PC-3 (cell line): ENCODE data around the gene ATP10B.

ENCODE experiments used
- EZH2 ChIP-seq: fragments of 300-600 bp; sonication (generic); IDR thresholded peaks from one replicate; pipeline ENCODE4 v1.6.1; 2017; ENCODE audit warnings: antibody characterized with exemption, mild to moderate bottlenecking, low read length; ENCODE audit not compliant: unreplicated experiment
- TF ChIP-seq, protein P1 (sequence below): fragments of 300-600 bp; sonication (generic); conservative IDR thresholded peaks from 2 replicates; pipeline ENCODE4 v1.5.1; 2017; ENCODE audit warnings: antibody characterized with exemption, low read depth, mild to moderate bottlenecking, low read length

DNA sequence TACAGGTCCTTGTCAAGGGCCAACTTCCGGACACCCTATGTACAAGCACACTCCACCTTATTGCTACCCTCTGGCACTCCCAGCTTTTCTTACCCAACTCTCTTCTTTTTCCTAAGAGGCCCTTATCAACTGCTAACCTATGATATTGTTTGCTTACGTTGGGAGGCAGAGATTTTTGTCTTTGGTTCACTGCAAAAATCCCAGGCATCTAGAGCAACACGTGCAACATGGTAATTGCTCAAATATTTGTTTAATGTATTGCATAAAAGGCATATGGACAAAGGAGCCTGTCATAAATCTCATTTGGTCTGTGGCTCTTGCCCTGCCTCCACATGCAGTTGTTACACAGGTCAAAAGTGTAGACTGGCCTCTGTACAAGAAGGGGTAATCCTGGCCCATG is 35.8 kb upstream of the ATP10B start:
- TF ChIP-seq, protein P1, sequence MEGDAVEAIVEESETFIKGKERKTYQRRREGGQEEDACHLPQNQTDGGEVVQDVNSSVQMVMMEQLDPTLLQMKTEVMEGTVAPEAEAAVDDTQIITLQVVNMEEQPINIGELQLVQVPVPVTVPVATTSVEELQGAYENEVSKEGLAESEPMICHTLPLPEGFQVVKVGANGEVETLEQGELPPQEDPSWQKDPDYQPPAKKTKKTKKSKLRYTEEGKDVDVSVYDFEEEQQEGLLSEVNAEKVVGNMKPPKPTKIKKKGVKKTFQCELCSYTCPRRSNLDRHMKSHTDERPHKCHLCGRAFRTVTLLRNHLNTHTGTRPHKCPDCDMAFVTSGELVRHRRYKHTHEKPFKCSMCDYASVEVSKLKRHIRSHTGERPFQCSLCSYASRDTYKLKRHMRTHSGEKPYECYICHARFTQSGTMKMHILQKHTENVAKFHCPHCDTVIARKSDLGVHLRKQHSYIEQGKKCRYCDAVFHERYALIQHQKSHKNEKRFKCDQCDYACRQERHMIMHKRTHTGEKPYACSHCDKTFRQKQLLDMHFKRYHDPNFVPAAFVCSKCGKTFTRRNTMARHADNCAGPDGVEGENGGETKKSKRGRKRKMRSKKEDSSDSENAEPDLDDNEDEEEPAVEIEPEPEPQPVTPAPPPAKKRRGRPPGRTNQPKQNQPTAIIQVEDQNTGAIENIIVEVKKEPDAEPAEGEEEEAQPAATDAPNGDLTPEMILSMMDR, result no peak
- no peak for TF ChIP-seq EZH2
